GM18867 (cell line): ENCODE data around the gene CTBP1.

Experiments used
- ATAC-seq: cut with Tn5 transposase; IDR thresholded peaks from one replicate; pipeline ENCODE4 v1.9.1; 2021; ENCODE audit warnings: mild to moderate bottlenecking, moderate library complexity; ENCODE audit not compliant: unreplicated experiment

The CTBP1 gene

GRCh38 chr4:1164444-1164843 is 84.5 kb downstream of the CTBP1 start:
- ATAC-seq = no peak

- no peak for ATAC-seq
These were observed 84.9 kb downstream of the CTBP1 start for GRCh38 chr4:1164040-1164439.
